Pancreas (tissue), 10 donors: ENCODE results near the gene RBMS1. TPM values are rescaled to one million over a fixed set of nuclear protein-coding genes. Genes with fewer than 3 reads are reported as not detected.

Experiments
- ATAC-seq, 4 donors: fragments of 200-7000 bp; cut with Tn5 transposase; one replicate each; pipeline versions ENCODE4 v1.8.0 to v1.9.1; 2020; ENCODE audit warnings: mild to moderate bottlenecking in 4 of 4, moderate library complexity in 4 of 4
- DNase-seq, 6 donors: peaks; one replicate each; pipeline ENCODE4 v3.0.0-alpha.2; 2020
- FAIRE-seq: peaks from 2 replicates; lab custom pipeline; 2012; peaks lifted over from hg19 to GRCh38; lab: Jason Lieb, UNC
- H3K27ac ChIP-seq, 4 donors: fragments of 200-600 bp; sonication (generic); 1 replicate in 3 of 4; 2 replicates in 1 of 4; pipeline versions ENCODE4 v1.5.0 to v1.8.0; 2020
- H3K27me3 ChIP-seq, 4 donors: fragments of 200-600 bp; one replicate each; pipeline ENCODE4 v1.8.0; 2021
- H3K36me3 ChIP-seq, 3 donors: fragments of 200-600 bp; sonication (generic) in 1 of 3; one replicate each; pipeline versions ENCODE4 v1.5.0 to v1.8.0; 2020 to 2021
- H3K4me1 ChIP-seq, 3 donors: fragments of 200-600 bp; one replicate each; pipeline ENCODE4 v1.8.0; 2021
- H3K4me3 ChIP-seq, 4 donors: fragments of 200-600 bp; sonication (generic) in 2 of 4; one replicate each; pipeline versions ENCODE4 v1.5.0 to v1.8.0; 2020 to 2021
- H3K9me3 ChIP-seq, 4 donors: fragments of 200-600 bp; one replicate each; pipeline ENCODE4 v1.8.0; 2021
- WGBS, 2 donors: extraction: QIAGEN DNeasy Blood & Tissue Kit; methylation state at CpG; one replicate each; pipeline ENCODE4 v1.1.7; 2013; 5-methylcytosine and 5-hydroxymethylcytosine counted together
- intact Hi-C, 3 donors: fragments of 100-400 bp; cut with DNase I; formaldehyde crosslinking; loops; one replicate each; pipeline versions ENCODE4 v1.11.1 to v1.14.2; 2022
- polyA plus RNA-seq, 2 donors: library from polyadenylated mRNA; stranded (reverse); fragments of 200-250 nt; gene quantifications; one replicate each; pipeline ENCODE4 v1.2.3, GENCODE V29; 2013
- total RNA-seq, 6 donors: library from RNA; stranded (reverse); fragmentation: NEBNext Ultra II Directional in 4 of 6; extraction: Animal tissue kit (Norgen Biotek cat#: 25700) in 4 of 6; gene quantifications; one replicate each; pipeline versions ENCODE4 v1.2.1 to v1.2.4, GENCODE V29; 2021 to 2023
- TF ChIP-seq, protein P1 (sequence below), 4 donors: fragments of 200-600 bp; sonication (generic) in 3 of 4; IDR thresholded peaks; one replicate each; pipeline versions ENCODE4 v1.5.0 to v1.8.0; 2021; ENCODE audit warnings: antibody characterized with exemption in 4 of 4
- donor health status: healthy with polysubstance abuse.
- donor health status: DM: no; HTN: no; CAD: no; lungs with moderate emphysema.
- donor health status: DM: no; HTN: no; CAD: no.
- donor health status: control.
- donor health status: control.
- donor health status: Bipolar disorder and iron deficiency.
- donor health status: DM: yes; HTN: yes; CAD: no.
- donor health status: DM: no; HTN: no; CAD: no.
- donor health status: DM: no; HTN: no; CAD: no.
- donor health status: DM: yes; HTN: yes; CAD: no.

RBMS1 gene
- total and polyA plus RNA-seq, 8 donors = 6.3 to 26.1 (median 8.7) TPM

DNA sequence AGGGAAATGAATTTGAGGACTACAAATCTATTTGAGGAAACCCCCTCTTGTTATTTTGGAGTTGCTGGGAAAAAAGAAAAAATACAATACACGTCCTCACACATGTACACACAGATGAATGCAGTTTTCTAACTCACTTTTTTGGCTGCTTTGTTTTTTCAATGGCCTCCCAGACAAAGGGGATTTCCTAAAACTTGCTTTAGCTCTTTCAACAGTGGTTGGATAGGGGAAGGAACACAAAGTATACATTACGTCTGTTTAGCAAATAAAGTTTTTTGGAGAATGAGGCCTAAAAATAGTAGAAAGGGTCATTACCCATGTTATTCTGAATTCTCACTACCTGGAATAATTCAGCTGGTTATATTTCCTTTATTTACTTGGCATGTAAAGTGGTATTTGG is 168.2 kb downstream of the RBMS1 start:
- Histone ChIP-seq H3K4me1 (peaks cover 0 to 8% (median 7%) of the 10 kb centered on the region in 3 donors), H3K36me3 (no peaks in the 10 kb centered on the region), H3K27me3 (no peaks in the 10 kb centered on the region), H3K4me3 (no peak overlapping the region), H3K9me3 (no peaks in the 10 kb centered on the region), H3K27ac (no peak overlapping the region)
- intact Hi-C loops = no loop called here
- no peak for FAIRE-seq
- 87 to 89% methylated on average over 2 of the region's 2 CpGs for WGBS, 2 donors
- DNase-seq = no peak
- TF ChIP-seq, protein P1, sequence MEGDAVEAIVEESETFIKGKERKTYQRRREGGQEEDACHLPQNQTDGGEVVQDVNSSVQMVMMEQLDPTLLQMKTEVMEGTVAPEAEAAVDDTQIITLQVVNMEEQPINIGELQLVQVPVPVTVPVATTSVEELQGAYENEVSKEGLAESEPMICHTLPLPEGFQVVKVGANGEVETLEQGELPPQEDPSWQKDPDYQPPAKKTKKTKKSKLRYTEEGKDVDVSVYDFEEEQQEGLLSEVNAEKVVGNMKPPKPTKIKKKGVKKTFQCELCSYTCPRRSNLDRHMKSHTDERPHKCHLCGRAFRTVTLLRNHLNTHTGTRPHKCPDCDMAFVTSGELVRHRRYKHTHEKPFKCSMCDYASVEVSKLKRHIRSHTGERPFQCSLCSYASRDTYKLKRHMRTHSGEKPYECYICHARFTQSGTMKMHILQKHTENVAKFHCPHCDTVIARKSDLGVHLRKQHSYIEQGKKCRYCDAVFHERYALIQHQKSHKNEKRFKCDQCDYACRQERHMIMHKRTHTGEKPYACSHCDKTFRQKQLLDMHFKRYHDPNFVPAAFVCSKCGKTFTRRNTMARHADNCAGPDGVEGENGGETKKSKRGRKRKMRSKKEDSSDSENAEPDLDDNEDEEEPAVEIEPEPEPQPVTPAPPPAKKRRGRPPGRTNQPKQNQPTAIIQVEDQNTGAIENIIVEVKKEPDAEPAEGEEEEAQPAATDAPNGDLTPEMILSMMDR (IDR thresholded peaks at IDR 0.05) = no peak
- ATAC-seq = no peak

DNA sequence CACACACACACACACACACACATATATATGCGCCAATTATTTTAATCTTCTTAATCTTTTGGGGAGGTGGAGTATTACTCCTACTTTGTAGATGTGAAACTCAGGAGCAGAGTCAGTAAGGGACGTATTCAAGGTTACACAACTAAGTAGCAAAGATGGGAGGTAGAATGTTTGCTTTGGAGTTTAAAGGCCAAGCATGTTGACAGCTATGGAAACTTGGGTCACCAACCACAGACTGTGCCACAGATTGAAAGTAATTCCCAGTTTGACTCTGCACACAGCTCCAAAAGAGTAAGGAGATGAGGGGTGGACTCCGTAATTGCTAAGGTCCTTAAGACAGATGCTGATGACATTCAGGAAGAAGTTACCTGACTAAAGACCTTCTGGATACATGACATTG is 168.7 kb downstream of the RBMS1 start:
- peak in 2 of 4 donors; percentile 42 to 46 for ATAC-seq
- H3K27me3 ChIP-seq = no peaks in the 10 kb centered on the region
- H3K27ac ChIP-seq = no peak overlapping the region
- no peak for DNase-seq
- TF ChIP-seq, protein P1 (IDR thresholded peaks at IDR 0.05) = no peak
- no peaks in the 10 kb centered on the region for H3K9me3 ChIP-seq
- no peak for FAIRE-seq
- intact Hi-C loops = no loop called here
- H3K36me3 ChIP-seq = no peaks in the 10 kb centered on the region
- no peak overlapping the region for H3K4me3 ChIP-seq
- H3K4me1 ChIP-seq = peaks cover 0 to 8% (median 7%) of the 10 kb centered on the region in 3 donors
- WGBS, 2 donors = 59 to 61% methylated on average over 3 of the region's 3 CpGs

DNA sequence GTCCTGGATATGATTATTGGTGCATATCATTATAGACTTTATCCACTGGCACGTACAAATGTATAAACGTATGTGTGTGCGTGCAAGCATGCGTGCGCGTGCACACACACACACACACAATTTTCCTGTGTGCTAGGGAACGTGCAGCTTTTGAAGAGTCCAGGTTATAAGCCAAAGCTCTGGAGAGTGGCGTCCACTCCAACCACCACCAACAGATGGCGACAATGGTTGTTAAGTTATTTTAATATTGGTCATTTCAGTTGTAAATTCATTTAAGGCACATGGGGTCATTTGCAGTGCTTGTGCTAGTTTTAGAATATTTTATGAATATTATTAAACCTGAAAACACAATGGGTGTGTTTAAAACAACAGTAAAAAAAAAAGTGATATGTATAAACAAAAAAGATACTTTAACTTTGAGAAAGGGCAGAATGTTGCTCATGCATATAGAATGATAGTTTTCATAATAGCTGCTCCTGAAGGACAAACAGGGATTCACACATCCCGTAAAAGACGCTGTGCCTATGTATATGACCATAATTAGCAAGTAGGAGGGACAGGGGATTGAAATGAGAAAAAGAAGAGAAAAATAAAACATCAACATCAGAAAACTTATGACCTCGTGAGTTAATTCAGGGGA is 169.3 kb downstream of the RBMS1 start:
- H3K27me3 ChIP-seq = no peaks in the 10 kb centered on the region
- intact Hi-C loops = no loop called here
- H3K9me3 ChIP-seq = no peaks in the 10 kb centered on the region
- H3K27ac ChIP-seq = no peak overlapping the region
- peak; percentile 58 to 88 (median 70) for ATAC-seq
- 28 to 30% methylated on average over 12 of the region's 12 CpGs for WGBS, 2 donors
- no peak overlapping the region for H3K4me3 ChIP-seq
- TF ChIP-seq, protein P1 (IDR thresholded peaks at IDR 0.05) = peak; percentile 31 to 59 (median 45)
- FAIRE-seq = peak; percentile 9
- DNase-seq = peak in 5 of 6 donors; percentile 10 to 67 (median 35)
- no peaks in the 10 kb centered on the region for H3K36me3 ChIP-seq
- H3K4me1 ChIP-seq = peaks cover 0 to 7% (median 4%) of the 10 kb centered on the region in 3 donors

DNA sequence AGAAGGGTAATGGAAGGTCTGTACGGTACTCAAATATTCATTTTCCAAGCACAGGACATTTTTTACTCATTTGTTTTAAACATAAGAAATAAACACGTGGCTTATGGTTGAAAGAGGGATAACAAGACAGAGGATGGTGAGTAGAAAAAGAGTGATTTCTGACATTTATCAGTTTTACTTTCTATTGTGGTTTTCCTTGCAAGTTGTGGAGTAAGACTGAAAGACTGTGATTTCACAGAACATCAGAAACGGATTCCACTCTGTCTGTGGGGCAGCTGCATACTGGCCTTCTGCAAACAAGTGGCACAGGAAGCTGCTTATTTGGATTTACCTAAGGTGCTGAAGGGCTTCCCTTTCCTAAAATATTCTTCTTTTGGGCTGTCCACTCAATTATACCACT is 171.3 kb downstream of the RBMS1 start:
- Histone ChIP-seq H3K27ac (no peak overlapping the region), H3K27me3 (no peaks in the 10 kb centered on the region), H3K9me3 (no peaks in the 10 kb centered on the region), H3K4me3 (no peak overlapping the region), H3K4me1 (peaks cover 0 to 8% (median 0%) of the 10 kb centered on the region in 3 donors), H3K36me3 (no peaks in the 10 kb centered on the region)
- DNase-seq = no peak
- TF ChIP-seq, protein P1 (IDR thresholded peaks at IDR 0.05) = no peak
- 81 to 89% methylated on average over 3 of the region's 3 CpGs for WGBS, 2 donors
- no peak for FAIRE-seq
- intact Hi-C loops = no loop called here
- ATAC-seq = no peak

DNA sequence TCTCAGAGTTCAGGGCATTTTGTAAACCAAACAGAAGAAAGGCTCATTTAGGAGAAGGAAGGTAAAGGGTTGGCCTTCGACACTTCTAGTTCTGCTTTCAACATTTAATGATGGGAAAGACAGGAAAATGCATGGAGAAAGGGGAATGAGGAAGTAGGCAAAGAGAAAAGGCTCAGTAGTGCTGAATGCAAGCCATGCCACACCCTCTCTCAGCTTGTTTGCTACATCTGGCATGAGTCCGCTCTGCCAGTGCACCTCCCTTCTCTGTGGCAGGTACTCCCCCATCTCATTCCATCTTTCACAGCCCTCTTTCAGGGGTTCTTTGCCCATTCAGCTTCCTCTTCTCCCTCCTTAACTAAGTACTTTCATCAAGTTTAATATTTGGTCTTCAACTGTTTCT is 172.6 kb downstream of the RBMS1 start:
- H3K36me3 ChIP-seq = no peaks in the 10 kb centered on the region
- H3K4me1 ChIP-seq = peaks cover 0 to 8% (median 0%) of the 10 kb centered on the region in 3 donors
- no peak overlapping the region for H3K27ac ChIP-seq
- H3K9me3 ChIP-seq = no peaks in the 10 kb centered on the region
- no peak overlapping the region for H3K4me3 ChIP-seq
- intact Hi-C loops = no loop called here
- FAIRE-seq (no peak), DNase-seq (no peak), ATAC-seq (peak in 3 of 4 donors; percentile 63 to 83 (median 63))
- TF ChIP-seq, protein P1 (IDR thresholded peaks at IDR 0.05) = no peak
- 31 to 38% methylated on average over 2 of the region's 2 CpGs for WGBS, 2 donors
- no peaks in the 10 kb centered on the region for H3K27me3 ChIP-seq
